ENCODE data around the gene IGSF3. TPM values are rescaled to one million over a fixed set of nuclear protein-coding genes. Genes with fewer than 3 reads are reported as not detected.
A peak's percentile ranks its signal among the peaks of the same experiment; 100 is the strongest.
"Not testable (repeated sequence)": the region's sequence is repeated elsewhere in the genome, so short reads cannot be mapped to it uniquely, and the experiment has no call there.

Gene IGSF3
- total RNA-seq, 4 donors from 2014 or later, result 10.9 to 23.1 (median 18.6) TPM

- Histone ChIP-seq H3K36me3 (no peaks in the 10 kb centered on the region), H3K27ac (no peak overlapping the region), H3K9me3 (no peaks in the 10 kb centered on the region), H3K4me1 (peaks cover 10 to 40% of the 10 kb centered on the region in 2 donors), H3K27me3 (no peaks in the 10 kb centered on the region), H3K4me3 (replicated peaks in 1 of 3) (no peak overlapping the region)
- WGBS, 2 donors, result 90 to 91% methylated on average over 4 of the region's 4 CpGs
- intact Hi-C loops (cut with DNase I), result no loop called here
- TF ChIP-seq CTCF (IDR thresholded peaks at IDR 0.05), result no peak
- TF ChIP-seq POLR2A (IDR thresholded peaks at IDR 0.05), result no peak
- no peak for DNase-seq
These were observed 39.1 kb downstream of the IGSF3 start for GRCh38 chr1:116628448-116628847.

GRCh38 chr1:116627357-116627756 is 40.2 kb downstream of the IGSF3 start:
- WGBS, 2 donors, result 29 to 41% methylated on average over 4 to 6 of the region's 7 CpGs
- DNase-seq, result peak; percentile 93 to 96
- intact Hi-C loops (cut with DNase I), result not testable (repeated sequence)

GRCh38 chr1:116626915-116627314 is 40.6 kb downstream of the IGSF3 start:
- peak overlapping the region in 1 of 3 donors; percentile 0 for H3K4me3 ChIP-seq (replicated peaks in 1 of 3)
- WGBS, 2 donors, result 18 to 21% methylated on average over 7 of the region's 7 CpGs
- peaks cover 13 to 47% of the 10 kb centered on the region in 2 donors for H3K4me1 ChIP-seq
- H3K9me3 ChIP-seq; intact Hi-C loops (cut with DNase I); H3K36me3 ChIP-seq; H3K27me3 ChIP-seq: not testable (repeated sequence)
- H3K27ac ChIP-seq, result peak overlapping the region; percentile 76 to 92 (median 85)
- DNase-seq, result peak; percentile 53 to 60

More at GRCh38 chr1:116627357-116627756, 40.2 kb downstream of the IGSF3 start:
- peaks cover 13 to 48% of the 10 kb centered on the region in 2 donors for H3K4me1 ChIP-seq
- peak overlapping the region; percentile 76 to 92 (median 85) for H3K27ac ChIP-seq
- TF ChIP-seq CTCF (IDR thresholded peaks at IDR 0.05), result peak in 1 of 6 experiments; percentile 9
- H3K36me3 ChIP-seq; H3K27me3 ChIP-seq; H3K4me3 ChIP-seq (replicated peaks in 1 of 3); H3K9me3 ChIP-seq: not testable (repeated sequence)

GRCh38 chr1:116625155-116625554 is 42.4 kb downstream of the IGSF3 start:
- H3K9me3 ChIP-seq; H3K4me3 ChIP-seq (replicated peaks in 1 of 3); H3K27ac ChIP-seq; intact Hi-C loops (cut with DNase I); H3K27me3 ChIP-seq; DNase-seq; H3K36me3 ChIP-seq: not testable (repeated sequence)
- peaks cover 13 to 53% of the 10 kb centered on the region in 2 donors for H3K4me1 ChIP-seq
- WGBS, 2 donors, result 87 to 90% methylated on average over 5 of the region's 5 CpGs

- no peak for DNase-seq
- 93 to 94% methylated on average over 7 of the region's 7 CpGs for WGBS, 2 donors
- no peaks in the 10 kb centered on the region for H3K9me3 ChIP-seq
- H3K27me3 ChIP-seq, result no peaks in the 10 kb centered on the region
- H3K27ac ChIP-seq, result no peak overlapping the region
- intact Hi-C loops (cut with DNase I), result no loop called here
- no peak overlapping the region for H3K4me3 ChIP-seq (replicated peaks in 1 of 3)
- H3K36me3 ChIP-seq, result no peaks in the 10 kb centered on the region
- H3K4me1 ChIP-seq, result peaks cover 13 to 55% of the 10 kb centered on the region in 2 donors
- TF ChIP-seq POLR2A (IDR thresholded peaks at IDR 0.05) (no peak), CTCF (IDR thresholded peaks at IDR 0.05) (no peak)
These were observed 43.5 kb downstream of the IGSF3 start for GRCh38 chr1:116624040-116624439.

GRCh38 chr1:116622496-116622895 is 45.0 kb downstream of the IGSF3 start:
- DNase-seq; H3K36me3 ChIP-seq; H3K27me3 ChIP-seq; intact Hi-C loops (cut with DNase I); H3K9me3 ChIP-seq; H3K4me3 ChIP-seq (replicated peaks in 1 of 3): not testable (repeated sequence)
- WGBS, 2 donors, result 74 to 78% methylated on average over 2 of the region's 2 CpGs
- Histone ChIP-seq H3K4me1 (peaks cover 9 to 47% of the 10 kb centered on the region in 2 donors), H3K27ac (peak overlapping the region; percentile 67 to 68 (median 68))

GRCh38 chr1:116621756-116622155 is 45.8 kb downstream of the IGSF3 start:
- peaks cover 6 to 43% of the 10 kb centered on the region in 2 donors for H3K4me1 ChIP-seq
- H3K27me3 ChIP-seq; intact Hi-C loops (cut with DNase I); H3K9me3 ChIP-seq; H3K4me3 ChIP-seq (replicated peaks in 1 of 3); H3K36me3 ChIP-seq: not testable (repeated sequence)
- WGBS, 2 donors, result 42 to 59% methylated on average over 2 of the region's 2 CpGs
- peak; percentile 48 to 63 for DNase-seq
- H3K27ac ChIP-seq, result peak overlapping the region in 2 of 3 donors; percentile 67 to 68

- H3K4me3 ChIP-seq (replicated peaks in 1 of 3); H3K9me3 ChIP-seq; H3K27me3 ChIP-seq; intact Hi-C loops (cut with DNase I); DNase-seq; H3K27ac ChIP-seq; H3K36me3 ChIP-seq: not testable (repeated sequence)
- peaks cover 3 to 37% of the 10 kb centered on the region in 2 donors for H3K4me1 ChIP-seq
- WGBS, 2 donors, result 95% methylated on average over 3 of the region's 3 CpGs; no CpG with 5 or more reads in 1 of the 2 donors
These were observed 47.1 kb downstream of the IGSF3 start for GRCh38 chr1:116620392-116620791.

GRCh38 chr1:116619106-116619505 is 48.4 kb downstream of the IGSF3 start:
- H3K27ac ChIP-seq; H3K27me3 ChIP-seq; H3K36me3 ChIP-seq; H3K4me3 ChIP-seq (replicated peaks in 1 of 3); intact Hi-C loops (cut with DNase I); DNase-seq; H3K9me3 ChIP-seq: not testable (repeated sequence)
- peaks cover 3 to 28% of the 10 kb centered on the region in 2 donors for H3K4me1 ChIP-seq
- 30 to 54% methylated on average over 4 of the region's 4 CpGs for WGBS, 2 donors

- H3K9me3 ChIP-seq; H3K27ac ChIP-seq; intact Hi-C loops (cut with DNase I); H3K36me3 ChIP-seq; DNase-seq; H3K4me3 ChIP-seq (replicated peaks in 1 of 3); H3K27me3 ChIP-seq: not testable (repeated sequence)
- 86 to 90% methylated on average over 4 to 5 of the region's 5 CpGs for WGBS, 2 donors
- H3K4me1 ChIP-seq, result peaks cover 3 to 22% of the 10 kb centered on the region in 2 donors
These were observed 49.7 kb downstream of the IGSF3 start for GRCh38 chr1:116617808-116618207.
